Regular cardiac myocyte (primary cell): Measurements from ENCODE around the gene CSNK1E. TPM values are rescaled to one million over a fixed set of nuclear protein-coding genes. Genes with fewer than 3 reads are reported as not detected.

Experiments used
- total RNA-seq: library from RNA; depleted of rRNA; stranded (reverse); fragments of >200 nt; gene quantifications from 2 replicates; pipeline ENCODE4 v1.2.3, GENCODE V29; 2014

The CSNK1E gene
- 122 and 123 TPM in 2 replicates for total RNA-seq

GRCh38 chr22:38317122-38317994 is at the start of gene CSNK1E:
Gene CSNK1E (minus strand): TSS chr22:38317433. CDS start chr22:38314157, 3,276 bp downstream.

GRCh38 chr22:38272373-38273134 is 44.7 kb downstream of the CSNK1E start, which contains the start of gene TMEM184B:
Gene TMEM184B (minus strand): TSS chr22:38273010. CDS start chr22:38247961, 25,049 bp downstream.

Other genes starting within 250 kb of the CSNK1E start
- gene SLC16A8, start 233.2 kb downstream of the CSNK1E start, total RNA-seq: 0.38 and 0.85 TPM in 2 replicates
- gene BAIAP2L2, start 206.7 kb downstream of the CSNK1E start, total RNA-seq: 0.56 and 1.7 TPM in 2 replicates
- gene PLA2G6, start 135.6 kb downstream of the CSNK1E start, total RNA-seq: 5.8 and 18.3 TPM in 2 replicates
- 41.6 and 69.9 TPM in 2 replicates for gene MAFF, start 115.4 kb downstream of the CSNK1E start, total RNA-seq
- 22.8 and 27.2 TPM in 2 replicates for gene TMEM184B, start 44.4 kb downstream of the CSNK1E start, total RNA-seq
- gene KCNJ4, start 137.8 kb upstream of the CSNK1E start, total RNA-seq: not detected in 2 replicates
- gene KDELR3, start 150.7 kb upstream of the CSNK1E start, total RNA-seq: 147 and 213 TPM in 2 replicates
- 314 and 414 TPM in 2 replicates for gene DDX17, start 188.9 kb upstream of the CSNK1E start, total RNA-seq